PC-3 (cell line): ENCODE measurements around the gene NDUFC1.

Source experiments
- CTCF ChIP-seq: fragments of 300-600 bp; sonication (generic); conservative IDR thresholded peaks from 2 replicates; pipeline ENCODE4 v1.5.1; 2017; ENCODE audit warnings: antibody characterized with exemption, low read depth, mild to moderate bottlenecking, low read length
- EZH2 ChIP-seq: fragments of 300-600 bp; sonication (generic); IDR thresholded peaks from one replicate; pipeline ENCODE4 v1.6.1; 2017; ENCODE audit warnings: antibody characterized with exemption, mild to moderate bottlenecking, low read length; ENCODE audit not compliant: unreplicated experiment
- EZH2phosphoT487 ChIP-seq: fragments of 300-600 bp; sonication (generic); IDR thresholded peaks from 2 replicates; pipeline ENCODE4 v1.6.1; 2018; ENCODE audit warnings: mild to moderate bottlenecking, antibody characterized with exemption, low read length, borderline replicate concordance

DNA sequence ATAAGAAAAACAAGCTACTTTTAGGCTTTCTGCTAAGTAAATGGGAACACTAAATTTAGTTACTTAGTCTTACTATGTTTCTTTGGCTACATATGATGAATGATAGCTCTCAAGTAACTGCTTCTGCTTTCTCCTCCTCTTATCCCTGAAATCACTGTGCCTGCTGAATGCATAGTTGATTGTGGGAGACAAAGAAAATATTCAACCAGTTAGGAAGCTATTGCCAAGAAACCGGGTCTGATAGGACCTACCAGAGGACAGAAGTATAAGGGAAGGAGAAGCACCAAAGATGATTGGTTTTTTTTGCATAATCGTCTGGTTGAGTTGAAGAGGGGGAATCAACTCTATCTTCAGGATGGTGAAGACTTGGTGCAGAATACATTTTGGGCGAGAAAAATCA is 28.0 kb upstream of the NDUFC1 start:
- TF ChIP-seq CTCF: no peak
- TF ChIP-seq EZH2: no peak
- TF ChIP-seq EZH2phosphoT487: no peak
